CD4-positive, alpha-beta T cell (primary cell): ENCODE results near the gene TEKTIP1. TPM values are rescaled to one million over a fixed set of nuclear protein-coding genes. Genes with fewer than 3 reads are reported as not detected.

Source experiments
- ATAC-seq: fragments of 200-7000 bp; cut with Tn5 transposase; one replicate; pipeline ENCODE4 v1.10.0; 2022; ENCODE audit warnings: mild to moderate bottlenecking; ENCODE audit not compliant: poor library complexity
- CTCF ChIA-PET: fragments of 350-600 bp; sonication (Branson Sonifier 250); formaldehyde crosslinking; loops from one replicate; lab custom pipeline; 2021; ENCODE audit warnings: antibody characterized with exemption, inconsistent platforms; lab: Charles Lee
- POLR2A ChIA-PET: fragments of 350-600 bp; sonication (Branson Sonifier 250); formaldehyde crosslinking; loops from one replicate; lab custom pipeline; 2021; ENCODE audit warnings: antibody characterized with exemption, inconsistent platforms; lab: Charles Lee
- DNase-seq, 14 experiments: peaks; one replicate each; pipeline ENCODE4 v3.0.0-alpha.2; 2013 to 2020; ENCODE audit warnings: mixed read lengths in 2 of 14
- H3K27ac ChIP-seq, 2 donors: one replicate each; pipeline versions ENCODE4 v1.5.1 to v1.7.0; 2013; ENCODE audit warnings: low read length in 2 of 2, low read depth in 1 of 2, mild to moderate bottlenecking in 1 of 2
- H3K27me3 ChIP-seq, 2 experiments: 1 replicate in 1 of 2; 2 replicates in 1 of 2; pipeline versions ENCODE4 v1.6.1 to v1.7.0; 2013; ENCODE audit warnings: low read length in 2 of 2, control low read depth in 1 of 2, mild to moderate bottlenecking in 1 of 2, moderate library complexity in 1 of 2; ENCODE audit not compliant: insufficient read depth in 2 of 2, control insufficient read depth in 1 of 2
- H3K36me3 ChIP-seq: one replicate; pipeline ENCODE4 v1.6.1; 2013; ENCODE audit warnings: low read length, control low read depth; ENCODE audit not compliant: insufficient read depth
- H3K4me1 ChIP-seq: one replicate; pipeline ENCODE4 v1.6.1; 2013; ENCODE audit warnings: low read length, control low read depth; ENCODE audit not compliant: insufficient read depth
- H3K4me3 ChIP-seq: one replicate; pipeline ENCODE4 v1.5.1; 2013; ENCODE audit warnings: mild to moderate bottlenecking, low read length, moderate library complexity
- H3K9me3 ChIP-seq, 2 experiments: 1 replicate in 1 of 2; 2 replicates in 1 of 2; pipeline versions ENCODE4 v1.6.1 to v1.7.0; 2013; ENCODE audit warnings: low read length in 2 of 2, mild to moderate bottlenecking in 2 of 2, control low read depth in 1 of 2, moderate library complexity in 1 of 2; ENCODE audit not compliant: control insufficient read depth in 1 of 2, insufficient read depth in 1 of 2
- H3K27ac Mint-ChIP-seq: one replicate; pipeline ENCODE4 v1.8.0; 2020; ENCODE audit warnings: mixed read lengths
- H3K27me3 Mint-ChIP-seq: one replicate; pipeline ENCODE4 v1.8.0; 2021; ENCODE audit warnings: mixed read lengths
- H3K36me3 Mint-ChIP-seq: one replicate; pipeline ENCODE4 v1.8.0; 2021; ENCODE audit warnings: low read depth, mixed read lengths
- H3K4me1 Mint-ChIP-seq: one replicate; pipeline ENCODE4 v1.8.0; 2021; ENCODE audit warnings: low read depth, mixed read lengths
- H3K4me3 Mint-ChIP-seq: one replicate; pipeline ENCODE4 v1.8.0; 2020; ENCODE audit warnings: mild to moderate bottlenecking, mixed read lengths
- H3K9me3 Mint-ChIP-seq: one replicate; pipeline ENCODE4 v1.8.0; 2020; ENCODE audit warnings: mixed read lengths
- CTCF ChIP-seq: fragments of 200-600 bp; IDR thresholded peaks from one replicate; pipeline ENCODE4 v1.8.0; 2022; ENCODE audit warnings: antibody characterized with exemption, mild to moderate bottlenecking
- intact Hi-C, 2 experiments: fragments of 100-400 bp; cut with DNase I in 1 of 2; cut with micrococcal nuclease in 1 of 2; formaldehyde crosslinking; loops; one replicate each; pipeline versions ENCODE4 v1.15.1 to v1.9.0; 2023 to 2025; cut with DNase I, micrococcal nuclease
- total RNA-seq, 174 experiments: library from RNA in 2 of 174; stranded (reverse) in 2 of 174; gene quantifications; one replicate each; pipeline ENCODE4 v1.2.3 and lab custom pipeline; 2021 to 2026

Gene TEKTIP1
- total RNA-seq, 2 experiments from 2014 or later = 5.7 to 6.0 TPM

DNA sequence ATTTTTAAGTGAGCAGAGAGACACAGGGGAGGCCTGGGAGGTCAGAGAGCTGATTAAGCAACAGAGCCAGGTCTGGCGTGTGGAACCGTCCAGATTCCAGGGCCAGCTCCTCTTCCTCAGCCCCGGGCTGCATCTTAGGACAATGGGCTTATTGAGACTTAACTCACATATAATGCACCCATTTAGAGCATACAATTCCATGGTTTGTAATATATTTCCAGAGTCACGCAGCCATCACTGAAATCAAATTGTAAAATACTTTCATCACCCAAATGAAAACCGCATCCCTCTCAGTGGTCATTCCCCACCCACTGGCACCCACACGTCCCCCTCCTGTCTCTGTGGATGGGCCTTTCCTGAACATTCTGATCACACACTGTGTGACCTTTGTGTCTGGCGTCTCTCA, 31.6 kb downstream of the TEKTIP1 start:
- Histone ChIP-seq H3K9me3 (peaks cover 0 to 7% of the 10 kb centered on the region in 2 experiments), H3K36me3 (no peaks in the 10 kb centered on the region), H3K27ac (no peak overlapping the region), H3K4me3 (no peak overlapping the region), H3K27me3 (no peaks in the 10 kb centered on the region), H3K4me1 (peaks cover 18% of the 10 kb centered on the region)
- Mint-ChIP-seq H3K27ac (no peak overlapping the region), H3K9me3 (no peaks in the 10 kb centered on the region), H3K36me3 (peaks cover 12% of the 10 kb centered on the region), H3K4me1 (peaks cover 16% of the 10 kb centered on the region), H3K4me3 (no peak overlapping the region), H3K27me3 (no peaks in the 10 kb centered on the region)
- no peak for TF ChIP-seq CTCF
- no peak for ATAC-seq
- DNase-seq = no peak
- ChIA-PET CTCF (no interaction called here), POLR2A (no interaction called here)
- intact Hi-C loops = loop anchor here in 1 of 2 experiments (5.0 kb wide), 2 partner anchors 63 to 133 kb away; partner anchors contain the start of gene FZR1

GRCh38 chr19:3572132-3572854, 33.3 kb downstream of the TEKTIP1 start:
- peak overlapping the region; percentile 31 for H3K27ac Mint-ChIP-seq
- DNase-seq (peak; percentile 98 to 100 (median 99)), ATAC-seq (peak; percentile 95)
- TF ChIP-seq CTCF = no peak
- H3K9me3 Mint-ChIP-seq = no peaks in the 10 kb centered on the region
- H3K4me3 ChIP-seq = peak overlapping the region; percentile 57
- peaks cover 16% of the 10 kb centered on the region for H3K4me1 Mint-ChIP-seq
- H3K36me3 ChIP-seq = no peaks in the 10 kb centered on the region
- intact Hi-C loops = loop anchor here (1.0 to 5.0 kb wide), 6 partner anchors 14 to 135 kb away; partner anchors contain the start of genes CACTIN (in 1 of the 2), FZR1 (in 1 of the 2) and MFSD12 (in 1 of the 2)
- H3K9me3 ChIP-seq = peaks cover 0 to 7% of the 10 kb centered on the region in 2 experiments
- no peaks in the 10 kb centered on the region for H3K27me3 Mint-ChIP-seq
- no peaks in the 10 kb centered on the region for H3K27me3 ChIP-seq
- H3K36me3 Mint-ChIP-seq = peaks cover 12% of the 10 kb centered on the region
- peak overlapping the region in 1 of 2 donors; percentile 13 for H3K27ac ChIP-seq
- ChIA-PET POLR2A (interaction anchor here (0.6 to 1.0 kb wide), 2 partner anchors 14 to 408 kb away, joined by 3 to 4 read pairs; no protein-coding TSS in a partner anchor), CTCF (interaction anchor here (1.0 kb wide), 1 partner anchor 27 kb away, joined by 5 read pairs; no protein-coding TSS in a partner anchor)
- peaks cover 18% of the 10 kb centered on the region for H3K4me1 ChIP-seq
- peak overlapping the region; percentile 86 for H3K4me3 Mint-ChIP-seq

- H3K4me1 ChIP-seq = peaks cover 18% of the 10 kb centered on the region
- H3K36me3 ChIP-seq = no peaks in the 10 kb centered on the region
- H3K27me3 Mint-ChIP-seq = no peaks in the 10 kb centered on the region
- peak within 1 kb of the TSS; percentile 73 for H3K4me3 ChIP-seq
- H3K4me3 Mint-ChIP-seq = peak within 1 kb of the TSS; percentile 86
- no peaks in the 10 kb centered on the region for H3K9me3 Mint-ChIP-seq
- peaks cover 0 to 7% of the 10 kb centered on the region in 2 experiments for H3K9me3 ChIP-seq
- intact Hi-C loops = loop anchor here (1.0 to 5.0 kb wide), 6 partner anchors 15 to 136 kb away; partner anchors contain the start of genes CACTIN (in 1 of the 2), FZR1 (in 1 of the 2) and MFSD12 (in 1 of the 2)
- TF ChIP-seq CTCF = no peak
- peak; percentile 2 for ATAC-seq
- peaks cover 16% of the 10 kb centered on the region for H3K4me1 Mint-ChIP-seq
- H3K27me3 ChIP-seq = no peaks in the 10 kb centered on the region
- no peak for DNase-seq
- H3K27ac Mint-ChIP-seq = peak within 1 kb of the TSS; percentile 31
- peaks cover 12% of the 10 kb centered on the region for H3K36me3 Mint-ChIP-seq
- peak within 1 kb of the TSS; percentile 13 to 61 for H3K27ac ChIP-seq
- POLR2A ChIA-PET = interaction anchor here (1.4 kb wide), 2 partner anchors 28 to 190 kb away, joined by 3 to 4 read pairs; partner anchors contain the start of gene MRPL54
- CTCF ChIA-PET = no interaction called here
Measured at GRCh38 chr19:3572855-3573161, 33.8 kb downstream of the TEKTIP1 start, which contains the start of gene HMG20B. Gene HMG20B, plus strand, starts transcription at chr19:3572944. Its CDS starts 366 bp downstream, at chr19:3573310.
